Astrocyte (in vitro differentiated cells and primary cell): ENCODE data around the gene HMG20A. TPM values are rescaled to one million over a fixed set of nuclear protein-coding genes. Genes with fewer than 3 reads are reported as not detected.

Source experiments
- DNase-seq: peaks from one replicate; pipeline ENCODE4 v3.0.0-alpha.2; 2010; ENCODE audit warnings: low read depth
- FAIRE-seq: peaks from 2 replicates; lab custom pipeline; 2011; peaks lifted over from hg19 to GRCh38; lab: Jason Lieb, UNC
- H2AFZ ChIP-seq: 2 replicates; pipeline ENCODE4 v1.6.0; 2012; ENCODE audit warnings: low read depth, low read length, inconsistent platforms
- H3K27ac ChIP-seq: 2 replicates; pipeline ENCODE4 v1.5.1; 2011; ENCODE audit warnings: low read depth, low read length, inconsistent platforms
- H3K27me3 ChIP-seq: 2 replicates; pipeline ENCODE4 v1.6.0; 2011; ENCODE audit warnings: low read length, inconsistent platforms; ENCODE audit not compliant: insufficient read depth
- H3K36me3 ChIP-seq: 2 replicates; pipeline ENCODE4 v1.5.1; 2011; ENCODE audit warnings: low read length, inconsistent platforms; ENCODE audit not compliant: insufficient read depth
- H3K4me1 ChIP-seq: 2 replicates; pipeline ENCODE4 v1.5.1; 2011; ENCODE audit warnings: low read length, inconsistent platforms; ENCODE audit not compliant: insufficient read depth
- H3K4me2 ChIP-seq: 2 replicates; pipeline ENCODE4 v1.6.0; 2012; ENCODE audit warnings: low read length, inconsistent platforms
- H3K4me3 ChIP-seq: 2 replicates; pipeline ENCODE4 v1.5.1; 2011; ENCODE audit warnings: low read depth, mild to moderate bottlenecking, low read length, inconsistent platforms; ENCODE audit not compliant: insufficient read depth
- H3K79me2 ChIP-seq: 2 replicates; pipeline ENCODE4 v1.6.0; 2012; ENCODE audit warnings: mild to moderate bottlenecking, low read length, inconsistent platforms; ENCODE audit not compliant: insufficient read depth
- H3K9ac ChIP-seq: 2 replicates; pipeline ENCODE4 v1.6.0; 2012; ENCODE audit warnings: mild to moderate bottlenecking, low read length, inconsistent platforms
- H3K9me3 ChIP-seq: 2 replicates; pipeline ENCODE4 v1.5.1; 2012; ENCODE audit warnings: low read depth, mild to moderate bottlenecking, low read length, inconsistent platforms; ENCODE audit not compliant: insufficient read depth
- H4K20me1 ChIP-seq: 2 replicates; pipeline ENCODE4 v1.6.0; 2012; ENCODE audit warnings: low read length, inconsistent platforms; ENCODE audit not compliant: insufficient read depth
- H3K27ac Mint-ChIP-seq: one replicate; pipeline ENCODE4 v1.8.0; 2021; ENCODE audit warnings: mild to moderate bottlenecking, mixed read lengths; ENCODE audit not compliant: unreplicated experiment
- H3K27me3 Mint-ChIP-seq: one replicate; pipeline ENCODE4 v1.8.0; 2021; ENCODE audit warnings: low read depth, mixed read lengths; ENCODE audit not compliant: unreplicated experiment
- H3K36me3 Mint-ChIP-seq: one replicate; pipeline ENCODE4 v1.8.0; 2021; ENCODE audit warnings: low read depth, mixed read lengths; ENCODE audit not compliant: unreplicated experiment
- H3K4me1 Mint-ChIP-seq: one replicate; pipeline ENCODE4 v1.8.0; 2021; ENCODE audit warnings: low read depth, mixed read lengths; ENCODE audit not compliant: unreplicated experiment
- H3K4me3 Mint-ChIP-seq: one replicate; pipeline ENCODE4 v1.8.0; 2021; ENCODE audit warnings: mild to moderate bottlenecking, moderate library complexity, mixed read lengths; ENCODE audit not compliant: unreplicated experiment
- H3K9me3 Mint-ChIP-seq: one replicate; pipeline ENCODE4 v1.8.0; 2021; ENCODE audit warnings: mild to moderate bottlenecking, mixed read lengths; ENCODE audit not compliant: unreplicated experiment
- CTCF ChIP-seq: IDR thresholded peaks from 2 replicates; pipeline ENCODE4 v1.5.1; 2011; ENCODE audit warnings: low read depth, mild to moderate bottlenecking, inconsistent platforms, low read length, moderate library complexity; ENCODE audit not compliant: insufficient read depth
- EZH2 ChIP-seq: IDR thresholded peaks from 2 replicates; pipeline ENCODE4 v1.6.1; 2012; ENCODE audit warnings: mild to moderate bottlenecking, low read length, inconsistent platforms; ENCODE audit not compliant: insufficient read depth
- total RNA-seq: library from RNA; stranded (reverse); gene quantifications from 2 replicates; pipeline ENCODE4 v1.2.1, GENCODE V29; 2021

HMG20A gene
- total RNA-seq, 1 donor from 2014 or later = 47.4 TPM

- H3K27me3 ChIP-seq = no peaks in the 10 kb centered on the region
- peak; percentile 42 for DNase-seq
- Mint-ChIP-seq H3K4me1 (peaks cover 17% of the 10 kb centered on the region), H3K9me3 (no peaks in the 10 kb centered on the region), H3K27me3 (no peaks in the 10 kb centered on the region), H3K27ac (peak overlapping the region; percentile 94), H3K36me3 (no peaks in the 10 kb centered on the region), H3K4me3 (peak overlapping the region; percentile 94)
- no peaks in the 10 kb centered on the region for H3K9me3 ChIP-seq
- H4K20me1 ChIP-seq = peaks cover 44% of the 10 kb centered on the region
- peak overlapping the region; percentile 88 for H3K27ac ChIP-seq
- peak overlapping the region; percentile 81 for H3K4me3 ChIP-seq
- H2AFZ ChIP-seq = no peak overlapping the region
- H3K36me3 ChIP-seq = no peaks in the 10 kb centered on the region
- H3K9ac ChIP-seq = peak overlapping the region; percentile 96
- peak overlapping the region; percentile 85 for H3K4me2 ChIP-seq
- peaks cover 19% of the 10 kb centered on the region for H3K4me1 ChIP-seq
- peaks cover 87% of the 10 kb centered on the region for H3K79me2 ChIP-seq
- TF ChIP-seq CTCF = no peak
- no peak for TF ChIP-seq EZH2
- peak; percentile 26 for FAIRE-seq
Measured at GRCh38 chr15:77418391-77418965, 2.2 kb upstream of the HMG20A start.

GRCh38 chr15:77418966-77419835, 1.5 kb upstream of the HMG20A start:
- no peaks in the 10 kb centered on the region for H3K9me3 ChIP-seq
- H4K20me1 ChIP-seq = peaks cover 44% of the 10 kb centered on the region
- H3K27me3 ChIP-seq = no peaks in the 10 kb centered on the region
- peaks cover 20% of the 10 kb centered on the region for H3K4me1 Mint-ChIP-seq
- H2AFZ ChIP-seq = peak overlapping the region; percentile 76
- peak; percentile 71 for DNase-seq
- peaks cover 19% of the 10 kb centered on the region for H3K4me1 ChIP-seq
- peak overlapping the region; percentile 88 for H3K27ac ChIP-seq
- H3K9me3 Mint-ChIP-seq = no peaks in the 10 kb centered on the region
- H3K4me3 ChIP-seq = peak overlapping the region; percentile 81
- H3K9ac ChIP-seq = peak overlapping the region; percentile 96
- TF ChIP-seq EZH2 (no peak), CTCF (no peak)
- H3K27ac Mint-ChIP-seq = peak overlapping the region; percentile 94
- H3K79me2 ChIP-seq = peaks cover 87% of the 10 kb centered on the region
- H3K4me2 ChIP-seq = peak overlapping the region; percentile 85
- H3K27me3 Mint-ChIP-seq = no peaks in the 10 kb centered on the region
- no peaks in the 10 kb centered on the region for H3K36me3 Mint-ChIP-seq
- peak overlapping the region; percentile 94 for H3K4me3 Mint-ChIP-seq
- H3K36me3 ChIP-seq = no peaks in the 10 kb centered on the region
- FAIRE-seq = peak; percentile 55
